PC-3 (cell line): Measurements from ENCODE around the gene SNTN.

ENCODE experiments used
- EZH2 ChIP-seq: fragments of 300-600 bp; sonication (generic); IDR thresholded peaks from one replicate; pipeline ENCODE4 v1.6.1; 2017; ENCODE audit warnings: antibody characterized with exemption, mild to moderate bottlenecking, low read length; ENCODE audit not compliant: unreplicated experiment
- EZH2phosphoT487 ChIP-seq: fragments of 300-600 bp; sonication (generic); IDR thresholded peaks from 2 replicates; pipeline ENCODE4 v1.6.1; 2018; ENCODE audit warnings: mild to moderate bottlenecking, antibody characterized with exemption, low read length, borderline replicate concordance
- TF ChIP-seq, protein P1 (sequence below): fragments of 300-600 bp; sonication (generic); conservative IDR thresholded peaks from 2 replicates; pipeline ENCODE4 v1.5.1; 2017; ENCODE audit warnings: antibody characterized with exemption, low read depth, mild to moderate bottlenecking, low read length

DNA sequence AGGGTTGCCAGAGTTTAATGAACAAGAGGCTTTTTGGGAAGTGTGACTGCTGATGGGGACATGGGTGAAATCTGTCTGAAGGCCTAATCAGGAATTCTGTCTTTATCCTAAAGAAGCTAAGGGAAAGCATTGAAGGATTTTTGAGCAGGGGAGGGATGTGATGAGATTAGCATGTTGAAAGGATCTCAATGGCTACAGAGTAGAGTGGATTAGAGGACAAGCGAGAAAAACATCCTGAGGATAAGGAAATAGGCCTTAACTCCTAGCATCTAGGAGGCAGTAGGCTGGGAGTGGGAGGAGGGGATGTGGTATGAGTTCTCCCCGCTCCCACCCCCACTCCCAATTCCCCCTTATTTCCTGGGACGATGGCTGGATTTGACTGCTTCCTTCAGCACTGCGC lies 35.1 kb upstream of the SNTN start:
- no peak for TF ChIP-seq EZH2phosphoT487
- TF ChIP-seq, protein P1, sequence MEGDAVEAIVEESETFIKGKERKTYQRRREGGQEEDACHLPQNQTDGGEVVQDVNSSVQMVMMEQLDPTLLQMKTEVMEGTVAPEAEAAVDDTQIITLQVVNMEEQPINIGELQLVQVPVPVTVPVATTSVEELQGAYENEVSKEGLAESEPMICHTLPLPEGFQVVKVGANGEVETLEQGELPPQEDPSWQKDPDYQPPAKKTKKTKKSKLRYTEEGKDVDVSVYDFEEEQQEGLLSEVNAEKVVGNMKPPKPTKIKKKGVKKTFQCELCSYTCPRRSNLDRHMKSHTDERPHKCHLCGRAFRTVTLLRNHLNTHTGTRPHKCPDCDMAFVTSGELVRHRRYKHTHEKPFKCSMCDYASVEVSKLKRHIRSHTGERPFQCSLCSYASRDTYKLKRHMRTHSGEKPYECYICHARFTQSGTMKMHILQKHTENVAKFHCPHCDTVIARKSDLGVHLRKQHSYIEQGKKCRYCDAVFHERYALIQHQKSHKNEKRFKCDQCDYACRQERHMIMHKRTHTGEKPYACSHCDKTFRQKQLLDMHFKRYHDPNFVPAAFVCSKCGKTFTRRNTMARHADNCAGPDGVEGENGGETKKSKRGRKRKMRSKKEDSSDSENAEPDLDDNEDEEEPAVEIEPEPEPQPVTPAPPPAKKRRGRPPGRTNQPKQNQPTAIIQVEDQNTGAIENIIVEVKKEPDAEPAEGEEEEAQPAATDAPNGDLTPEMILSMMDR, result no peak
- no peak for TF ChIP-seq EZH2
